ENCODE results near the gene TTLL3. TPM values are rescaled to one million over a fixed set of nuclear protein-coding genes. Genes with fewer than 3 reads are reported as not detected.

The TTLL3 gene
- total and polyA plus RNA-seq, 2 donors (not counting 3 experiments of a cell fraction or from before 2014, with no cell fraction given) = 43.5 to 65.2 TPM

DNA sequence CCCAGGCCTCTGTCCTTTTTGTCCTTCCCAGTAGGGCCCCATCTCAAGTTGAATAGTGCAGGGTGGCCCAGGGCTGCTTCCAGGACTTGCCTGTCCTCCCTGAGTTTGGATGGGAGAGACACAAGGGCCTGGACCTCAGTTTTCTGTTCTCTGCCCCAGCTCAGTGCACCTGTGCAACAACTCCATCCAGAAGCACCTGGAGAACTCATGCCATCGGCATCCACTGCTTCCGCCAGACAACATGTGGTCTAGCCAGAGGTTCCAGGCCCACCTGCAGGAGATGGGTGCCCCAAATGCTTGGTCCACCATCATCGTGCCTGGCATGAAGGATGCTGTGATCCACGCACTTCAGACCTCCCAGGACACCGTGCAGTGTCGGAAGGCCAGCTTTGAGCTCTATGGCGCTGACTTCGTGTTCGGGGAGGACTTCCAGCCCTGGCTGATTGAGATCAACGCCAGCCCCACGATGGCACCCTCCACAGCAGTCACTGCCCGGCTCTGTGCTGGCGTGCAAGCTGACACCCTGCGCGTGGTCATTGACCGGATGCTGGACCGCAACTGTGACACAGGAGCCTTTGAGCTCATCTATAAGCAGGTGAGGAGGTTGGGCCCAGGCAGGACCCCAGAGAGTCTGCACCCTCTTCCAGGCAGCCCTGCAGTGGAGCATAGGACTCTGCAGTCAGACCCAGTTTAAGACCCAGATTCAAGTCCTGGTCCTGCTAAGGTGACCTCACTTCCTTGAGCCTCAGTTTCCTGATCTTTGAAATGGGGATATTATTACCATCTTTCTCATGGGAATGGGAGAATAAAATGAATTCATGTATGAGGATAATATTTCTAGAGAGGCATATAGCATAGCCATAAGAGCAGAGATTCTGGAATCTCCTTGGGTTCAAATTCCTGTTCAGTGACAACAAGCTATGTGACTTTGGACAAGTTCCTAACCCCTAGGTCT is 19.0 kb downstream of the TTLL3 start:
- Histone ChIP-seq H3K9me3 (replicated peaks; ENCODE audit: control insufficient read depth, insufficient read depth, low read length) (no peaks in the 10 kb centered on the region), H3K27ac (ENCODE audit: insufficient read depth, low read depth, low read length) (no peak overlapping the region), H3K27me3 (ENCODE audit: control insufficient read depth in 2 of 2, insufficient read depth in 2 of 2, low read length in 2 of 2) (no peaks in the 10 kb centered on the region), H3K36me3 (ENCODE audit: control insufficient read depth in 2 of 2, extremely low read depth in 1 of 2, insufficient read depth in 2 of 2, low read length in 2 of 2) (peaks cover 0 to 10% of the 10 kb centered on the region in 2 experiments), H3K9ac (replicated peaks; ENCODE audit: extremely low read depth, insufficient read depth, low read length) (no peak overlapping the region), H4K20me1 (replicated peaks; ENCODE audit: control insufficient read depth, extremely low read depth, insufficient read depth, low read length) (no peaks in the 10 kb centered on the region), H3K4me3 (replicated peaks in 1 of 3; ENCODE audit: insufficient read depth in 1 of 3, low read depth in 1 of 3, low read length in 3 of 3) (no peak overlapping the region), H3K9me1 (replicated peaks; ENCODE audit: control insufficient read depth, extremely low read depth, insufficient read depth, low read length) (no peaks in the 10 kb centered on the region), H3K79me2 (ENCODE audit: control insufficient read depth, insufficient read depth, low read length) (no peaks in the 10 kb centered on the region), H3K4me1 (ENCODE audit: control insufficient read depth, extremely low read depth, insufficient read depth, low read length) (no peaks in the 10 kb centered on the region), H3K4me2 (ENCODE audit: insufficient read depth, low read length) (no peak overlapping the region), H2AFZ (ENCODE audit: low read depth, low read length) (no peak overlapping the region)
- ChIA-PET CTCF (interaction anchor here (1.1 kb wide), 1 partner anchor 96 kb away, joined by 4 read pairs; no protein-coding TSS in a partner anchor), POLR2A (no interaction called here)
- DNase-seq (ENCODE audit: low read depth, low spot score) = no peak
- BruUV-seq (replicated peaks) = no TSS peak
- TF ChIP-seq, protein P1, sequence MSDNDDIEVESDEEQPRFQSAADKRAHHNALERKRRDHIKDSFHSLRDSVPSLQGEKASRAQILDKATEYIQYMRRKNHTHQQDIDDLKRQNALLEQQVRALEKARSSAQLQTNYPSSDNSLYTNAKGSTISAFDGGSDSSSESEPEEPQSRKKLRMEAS (IDR thresholded peaks at IDR 0.05; ENCODE audit: insufficient read depth, insufficient read length) = no peak
- TF ChIP-seq EZH2 (IDR thresholded peaks at IDR 0.05; ENCODE audit: borderline replicate concordance, low read depth, low read length, severe bottlenecking) (no peak), CTCF (IDR thresholded peaks at IDR 0.05; ENCODE audit: extremely low read depth in 1 of 2, insufficient read depth in 1 of 2, low read depth in 1 of 2, low read length in 2 of 2) (no peak), JUN (IDR thresholded peaks at IDR 0.05; ENCODE audit: borderline replicate concordance, insufficient read depth, insufficient read length, low read depth) (no peak), MYC (IDR thresholded peaks at IDR 0.05; ENCODE audit: low read depth, low read length) (no peak), GATA2 (IDR thresholded peaks at IDR 0.05; ENCODE audit: insufficient read depth, insufficient read length, low read depth, low read length) (no peak), FOS (IDR thresholded peaks at IDR 0.05; ENCODE audit: borderline replicate concordance, insufficient read depth, low read length) (no peak), POLR2A (IDR thresholded peaks at IDR 0.05; ENCODE audit: low read depth, low read length) (no peak), POLR2AphosphoS5 (IDR thresholded peaks at IDR 0.05; ENCODE audit: insufficient read depth, low read depth, low read length) (no peak)
- intact Hi-C loops (cut with micrococcal nuclease) (no loop called here), dilution Hi-C loops (cut with MboI; ENCODE audit: extremely low pct_ligation_motif_present, low sequenced_read_pairs) (no loop called here)
- no peak for FAIRE-seq

All from endothelial cell of umbilical vein (primary cell).